Left forelimb (tissue), 1 donor: ENCODE data around the gene ZNF574.

Experiments
- DNase-seq: peaks from one replicate; pipeline ENCODE4 v3.0.0-alpha.2; 2018; ENCODE audit warnings: low spot score

The ZNF574 gene

DNA sequence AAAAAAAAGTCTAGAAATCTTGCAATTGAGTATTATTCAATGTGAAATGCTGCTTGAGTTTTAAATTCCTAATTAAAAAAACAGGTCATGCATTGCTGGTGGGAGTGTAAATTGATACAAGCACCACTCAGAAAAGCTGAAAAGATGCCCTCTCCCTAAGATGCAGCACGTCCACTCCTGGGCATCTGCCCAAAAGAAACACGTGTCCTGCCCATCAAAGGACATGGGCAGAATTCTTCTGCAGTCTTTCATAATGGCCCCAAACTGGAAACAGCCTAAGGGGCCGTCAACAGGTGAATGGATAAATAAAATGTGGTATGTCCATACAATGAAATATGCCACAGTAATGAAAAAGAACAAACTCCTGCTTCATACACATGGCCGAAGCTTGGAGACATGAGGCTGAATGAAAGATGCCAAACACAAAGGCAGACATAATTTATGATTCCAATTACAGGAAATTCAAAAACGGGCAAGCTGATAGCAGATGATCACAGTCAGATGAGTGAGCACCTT is 48.5 kb downstream of the ZNF574 start:
- no peak for DNase-seq

GRCh38 chr19:42125536-42125935 is 49.6 kb downstream of the ZNF574 start:
- DNase-seq, result no peak

GRCh38 chr19:42126574-42126973 is 50.6 kb downstream of the ZNF574 start:
- no peak for DNase-seq

GRCh38 chr19:42129399-42130253 is 53.7 kb downstream of the ZNF574 start:
- peak; percentile 73 for DNase-seq

DNA sequence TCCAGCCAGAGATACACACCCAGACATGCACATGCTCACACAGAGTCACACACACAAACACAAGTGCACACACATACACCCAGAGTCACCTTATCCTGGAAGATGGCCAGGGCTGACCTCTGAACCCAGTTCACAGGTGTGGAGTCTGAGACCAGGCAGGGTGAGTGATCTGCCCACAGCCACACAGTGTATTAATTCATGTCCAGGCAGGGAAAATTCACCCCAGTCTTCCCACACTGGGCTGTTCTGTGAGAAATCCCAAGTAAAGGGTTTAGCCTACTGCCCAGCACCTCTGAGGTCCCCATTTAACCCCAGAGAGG is 54.2 kb downstream of the ZNF574 start:
- DNase-seq, result no peak
